HepG2 (cell line): ENCODE data around the gene SPATA21. TPM values are rescaled to one million over a fixed set of nuclear protein-coding genes. Genes with fewer than 3 reads are reported as not detected.
A peak's percentile ranks its signal among the peaks of the same experiment; 100 is the strongest.

ENCODE experiments used
- MTF2 ChIP-seq: sonication (generic); formaldehyde crosslinking; IDR thresholded peaks from 2 replicates; pipeline ENCODE4 v1.5.0; 2020; ENCODE audit warnings: missing genetic modification reagents, borderline replicate concordance
- PHF5A ChIP-seq: IDR thresholded peaks from one replicate; pipeline ENCODE4 v1.6.1; 2018; ENCODE audit warnings: low read depth, missing genetic modification reagents; ENCODE audit not compliant: unreplicated experiment
- REXO4 ChIP-seq: sonication (generic); formaldehyde crosslinking; IDR thresholded peaks from 2 replicates; pipeline ENCODE4 v1.8.0; 2022; ENCODE audit warnings: missing genetic modification reagents, mild to moderate bottlenecking, borderline replicate concordance
- TAF15 ChIP-seq: fragments of 200-400 bp; formaldehyde crosslinking; IDR thresholded peaks from one replicate; pipeline ENCODE4 v1.6.1; 2018; ENCODE audit warnings: mild to moderate bottlenecking, low read depth, low read length; ENCODE audit not compliant: poor library complexity, severe bottlenecking
- ZBTB7A ChIP-seq: sonication (generic); formaldehyde crosslinking; IDR thresholded peaks from 2 replicates; pipeline ENCODE4 v1.8.0; 2022; ENCODE audit warnings: mild to moderate bottlenecking, missing genetic modification reagents
- ZSCAN12 ChIP-seq: sonication (generic); formaldehyde crosslinking; IDR thresholded peaks from 2 replicates; pipeline ENCODE4 v1.9.0; 2021; ENCODE audit warnings: mild to moderate bottlenecking, missing genetic modification reagents
- polyA plus RNA-seq, 8 experiments: library from polyadenylated mRNA; depleted of rRNA in 3 of 8; stranded (reverse) in 7 of 8; unstranded in 1 of 8; fragments of >200 nt; fragmentation: Illumina TruSeq in 4 of 8; extraction: Trizol in 4 of 8; gene quantifications; 2 replicates each; pipeline versions ENCODE4 v1.2.1 to v1.2.3, GENCODE V29; 2011 to 2016; ENCODE audit warnings: low read depth in 4 of 8, missing spikeins in 1 of 8, mixed read lengths in 1 of 8; ENCODE audit not compliant: insufficient read depth in 1 of 8
- total RNA-seq, 5 experiments: library from RNA; depleted of rRNA; stranded (reverse); fragments of >200 nt; fragmentation: Illumina TruSeq; extraction: Trizol; gene quantifications; 2 replicates each; pipeline ENCODE4 v1.2.3, GENCODE V29; 2016; ENCODE audit warnings: low read depth in 1 of 5
- TF ChIP-seq, protein P1 (sequence below): sonication (generic); formaldehyde crosslinking; IDR thresholded peaks from 2 replicates; pipeline ENCODE4 v1.4.0; 2020; ENCODE audit warnings: missing genetic modification reagents
- TF ChIP-seq, protein P2 (sequence below): sonication (generic); formaldehyde crosslinking; IDR thresholded peaks from 2 replicates; pipeline ENCODE4 v1.9.0; 2021; ENCODE audit warnings: missing genetic modification reagents, borderline replicate concordance
- TF ChIP-seq, protein P3 (sequence below): sonication (generic); formaldehyde crosslinking; conservative IDR thresholded peaks from 2 replicates; pipeline ENCODE4 v1.5.0; 2020; ENCODE audit warnings: missing genetic modification reagents
- TF ChIP-seq, protein P4 (sequence below): sonication (generic); formaldehyde crosslinking; IDR thresholded peaks from 2 replicates; pipeline ENCODE4 v1.4.0; 2020; ENCODE audit warnings: missing genetic modification reagents
- TF ChIP-seq, protein P5 (sequence below): sonication (generic); formaldehyde crosslinking; conservative IDR thresholded peaks from 2 replicates; pipeline ENCODE4 v1.8.0; 2022; ENCODE audit warnings: missing genetic modification reagents

The SPATA21 gene
- total and polyA plus RNA-seq, 2 of the 13 experiments (the other 11 are each of a cell fraction or from before 2014, with no cell fraction given), result 0.80 to 1.4 TPM

DNA sequence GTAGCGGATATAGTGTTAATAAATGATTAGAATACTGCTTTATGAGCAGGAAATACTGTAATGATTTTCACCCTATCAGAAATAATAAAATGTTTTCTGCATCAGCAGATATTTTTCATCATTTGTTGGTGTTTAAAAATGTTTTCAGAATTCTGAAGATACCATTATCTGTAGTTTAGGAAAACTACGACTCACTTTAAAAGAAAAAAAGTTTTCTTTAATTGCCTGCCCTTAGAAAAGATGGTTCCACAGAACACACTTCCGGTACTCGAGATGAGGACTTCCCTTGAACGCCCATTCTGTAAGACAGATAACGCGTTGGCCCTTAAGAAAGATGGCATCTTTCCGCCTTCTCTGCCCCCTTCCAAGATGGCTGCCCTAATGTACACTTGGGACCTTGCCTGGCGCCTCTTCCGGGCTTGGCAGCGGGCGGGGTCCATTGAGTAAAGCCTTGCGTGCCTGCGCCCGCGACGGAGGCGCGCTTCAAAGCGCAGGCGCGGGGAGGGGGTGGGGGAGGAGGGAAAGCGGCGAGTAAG lies 70.4 kb downstream of the SPATA21 start, which contains the start of gene SZRD1 (continued):
- TF ChIP-seq, protein P1, sequence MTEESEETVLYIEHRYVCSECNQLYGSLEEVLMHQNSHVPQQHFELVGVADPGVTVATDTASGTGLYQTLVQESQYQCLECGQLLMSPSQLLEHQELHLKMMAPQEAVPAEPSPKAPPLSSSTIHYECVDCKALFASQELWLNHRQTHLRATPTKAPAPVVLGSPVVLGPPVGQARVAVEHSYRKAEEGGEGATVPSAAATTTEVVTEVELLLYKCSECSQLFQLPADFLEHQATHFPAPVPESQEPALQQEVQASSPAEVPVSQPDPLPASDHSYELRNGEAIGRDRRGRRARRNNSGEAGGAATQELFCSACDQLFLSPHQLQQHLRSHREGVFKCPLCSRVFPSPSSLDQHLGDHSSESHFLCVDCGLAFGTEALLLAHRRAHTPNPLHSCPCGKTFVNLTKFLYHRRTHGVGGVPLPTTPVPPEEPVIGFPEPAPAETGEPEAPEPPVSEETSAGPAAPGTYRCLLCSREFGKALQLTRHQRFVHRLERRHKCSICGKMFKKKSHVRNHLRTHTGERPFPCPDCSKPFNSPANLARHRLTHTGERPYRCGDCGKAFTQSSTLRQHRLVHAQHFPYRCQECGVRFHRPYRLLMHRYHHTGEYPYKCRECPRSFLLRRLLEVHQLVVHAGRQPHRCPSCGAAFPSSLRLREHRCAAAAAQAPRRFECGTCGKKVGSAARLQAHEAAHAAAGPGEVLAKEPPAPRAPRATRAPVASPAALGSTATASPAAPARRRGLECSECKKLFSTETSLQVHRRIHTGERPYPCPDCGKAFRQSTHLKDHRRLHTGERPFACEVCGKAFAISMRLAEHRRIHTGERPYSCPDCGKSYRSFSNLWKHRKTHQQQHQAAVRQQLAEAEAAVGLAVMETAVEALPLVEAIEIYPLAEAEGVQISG, result peak; percentile 96
- no peak for TF ChIP-seq ZSCAN12 (CRISPR knock-in tag)
- TF ChIP-seq, protein P2, sequence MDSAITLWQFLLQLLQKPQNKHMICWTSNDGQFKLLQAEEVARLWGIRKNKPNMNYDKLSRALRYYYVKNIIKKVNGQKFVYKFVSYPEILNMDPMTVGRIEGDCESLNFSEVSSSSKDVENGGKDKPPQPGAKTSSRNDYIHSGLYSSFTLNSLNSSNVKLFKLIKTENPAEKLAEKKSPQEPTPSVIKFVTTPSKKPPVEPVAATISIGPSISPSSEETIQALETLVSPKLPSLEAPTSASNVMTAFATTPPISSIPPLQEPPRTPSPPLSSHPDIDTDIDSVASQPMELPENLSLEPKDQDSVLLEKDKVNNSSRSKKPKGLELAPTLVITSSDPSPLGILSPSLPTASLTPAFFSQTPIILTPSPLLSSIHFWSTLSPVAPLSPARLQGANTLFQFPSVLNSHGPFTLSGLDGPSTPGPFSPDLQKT (CRISPR knock-in tag), result no peak
- TF ChIP-seq, protein P3, sequence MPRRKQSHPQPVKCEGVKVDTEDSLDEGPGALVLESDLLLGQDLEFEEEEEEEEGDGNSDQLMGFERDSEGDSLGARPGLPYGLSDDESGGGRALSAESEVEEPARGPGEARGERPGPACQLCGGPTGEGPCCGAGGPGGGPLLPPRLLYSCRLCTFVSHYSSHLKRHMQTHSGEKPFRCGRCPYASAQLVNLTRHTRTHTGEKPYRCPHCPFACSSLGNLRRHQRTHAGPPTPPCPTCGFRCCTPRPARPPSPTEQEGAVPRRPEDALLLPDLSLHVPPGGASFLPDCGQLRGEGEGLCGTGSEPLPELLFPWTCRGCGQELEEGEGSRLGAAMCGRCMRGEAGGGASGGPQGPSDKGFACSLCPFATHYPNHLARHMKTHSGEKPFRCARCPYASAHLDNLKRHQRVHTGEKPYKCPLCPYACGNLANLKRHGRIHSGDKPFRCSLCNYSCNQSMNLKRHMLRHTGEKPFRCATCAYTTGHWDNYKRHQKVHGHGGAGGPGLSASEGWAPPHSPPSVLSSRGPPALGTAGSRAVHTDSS, result no peak
- TF ChIP-seq REXO4 (CRISPR knock-in tag), result no peak
- no peak for TF ChIP-seq ZBTB7A (CRISPR knock-in tag)
- TF ChIP-seq, protein P4, sequence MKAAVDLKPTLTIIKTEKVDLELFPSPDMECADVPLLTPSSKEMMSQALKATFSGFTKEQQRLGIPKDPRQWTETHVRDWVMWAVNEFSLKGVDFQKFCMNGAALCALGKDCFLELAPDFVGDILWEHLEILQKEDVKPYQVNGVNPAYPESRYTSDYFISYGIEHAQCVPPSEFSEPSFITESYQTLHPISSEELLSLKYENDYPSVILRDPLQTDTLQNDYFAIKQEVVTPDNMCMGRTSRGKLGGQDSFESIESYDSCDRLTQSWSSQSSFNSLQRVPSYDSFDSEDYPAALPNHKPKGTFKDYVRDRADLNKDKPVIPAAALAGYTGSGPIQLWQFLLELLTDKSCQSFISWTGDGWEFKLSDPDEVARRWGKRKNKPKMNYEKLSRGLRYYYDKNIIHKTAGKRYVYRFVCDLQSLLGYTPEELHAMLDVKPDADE (CRISPR knock-in tag), result no peak
- TF ChIP-seq, protein P5, sequence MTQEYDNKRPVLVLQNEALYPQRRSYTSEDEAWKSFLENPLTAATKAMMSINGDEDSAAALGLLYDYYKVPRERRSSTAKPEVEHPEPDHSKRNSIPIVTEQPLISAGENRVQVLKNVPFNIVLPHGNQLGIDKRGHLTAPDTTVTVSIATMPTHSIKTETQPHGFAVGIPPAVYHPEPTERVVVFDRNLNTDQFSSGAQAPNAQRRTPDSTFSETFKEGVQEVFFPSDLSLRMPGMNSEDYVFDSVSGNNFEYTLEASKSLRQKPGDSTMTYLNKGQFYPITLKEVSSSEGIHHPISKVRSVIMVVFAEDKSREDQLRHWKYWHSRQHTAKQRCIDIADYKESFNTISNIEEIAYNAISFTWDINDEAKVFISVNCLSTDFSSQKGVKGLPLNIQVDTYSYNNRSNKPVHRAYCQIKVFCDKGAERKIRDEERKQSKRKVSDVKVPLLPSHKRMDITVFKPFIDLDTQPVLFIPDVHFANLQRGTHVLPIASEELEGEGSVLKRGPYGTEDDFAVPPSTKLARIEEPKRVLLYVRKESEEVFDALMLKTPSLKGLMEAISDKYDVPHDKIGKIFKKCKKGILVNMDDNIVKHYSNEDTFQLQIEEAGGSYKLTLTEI (CRISPR knock-in tag), result no peak
- no peak for TF ChIP-seq PHF5A (CRISPR knock-in tag)
- TF ChIP-seq TAF15, result no peak
- no peak for TF ChIP-seq MTF2 (CRISPR knock-in tag)
